Kidney capillary endothelial cell (primary cell): ENCODE measurements around the gene F12.

Experiments used
- DNase-seq: peaks from one replicate; pipeline ENCODE4 v3.0.0-alpha.2; 2018; ENCODE audit warnings: low spot score

Gene F12

DNA sequence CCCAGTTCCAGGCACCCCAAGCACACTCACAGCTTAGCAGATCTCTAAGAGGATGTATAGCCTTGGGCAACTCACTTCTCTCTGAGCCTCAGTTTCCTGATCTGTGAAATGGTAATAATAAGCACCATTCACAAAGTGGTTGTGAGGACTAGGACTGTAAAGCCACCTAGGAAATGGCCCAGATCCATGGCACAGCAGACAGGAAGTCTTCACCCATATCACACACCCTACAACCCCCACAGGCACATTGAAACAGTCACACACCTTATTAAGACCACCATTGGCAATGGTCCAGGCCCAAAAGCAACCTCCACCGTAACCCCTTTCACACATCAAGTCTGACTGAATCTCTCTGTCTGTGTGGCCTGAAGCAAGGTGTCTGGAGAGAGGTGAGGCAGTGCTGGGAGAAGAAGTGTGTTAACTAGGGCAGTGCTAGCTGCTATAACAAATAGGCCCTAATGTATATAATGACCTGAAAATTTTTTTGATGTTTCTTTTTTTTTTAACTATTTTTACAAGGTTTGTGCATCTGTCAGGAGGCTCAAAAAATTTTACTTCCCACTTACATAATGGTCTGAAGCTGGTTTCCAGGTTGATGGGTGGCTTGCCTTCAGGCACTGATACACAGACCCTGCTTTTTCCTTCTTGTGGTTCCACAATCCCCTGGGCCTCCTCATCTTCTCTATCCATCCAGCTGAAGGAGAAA is 54.0 kb downstream of the F12 start:
- DNase-seq, result no peak

GRCh38 chr5:177354711-177355110 is 54.7 kb downstream of the F12 start:
- no peak for DNase-seq

GRCh38 chr5:177354256-177354655 is 55.1 kb downstream of the F12 start:
- no peak for DNase-seq

DNA sequence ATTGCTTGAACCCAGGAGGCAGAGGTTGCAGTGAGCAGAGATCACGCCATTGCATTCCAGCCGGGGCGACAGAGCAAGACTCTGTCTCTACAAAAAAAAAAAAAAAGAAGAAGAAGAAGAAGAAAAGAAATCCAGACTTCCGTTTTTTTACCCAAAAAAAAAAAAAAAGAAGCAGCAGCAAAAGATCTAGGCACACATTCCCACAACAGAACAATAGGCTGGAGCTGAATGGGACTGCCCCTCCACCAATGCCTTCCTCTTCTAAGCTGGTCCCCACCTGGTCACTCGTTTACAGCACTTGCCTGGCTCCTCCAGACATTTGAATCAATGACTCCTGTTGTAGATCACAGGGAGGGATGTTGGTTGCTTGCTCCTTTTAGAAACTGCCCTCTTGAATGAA is 56.3 kb downstream of the F12 start:
- no peak for DNase-seq
